ENCODE results near the gene LRRC28.

Gene LRRC28

GRCh38 chr15:99414755-99415731, 163.8 kb downstream of the LRRC28 start:
- H3K27ac ChIP-seq (ENCODE audit: low read length), result no peak overlapping the region
- H3K4me3 ChIP-seq (ENCODE audit: low read length), result no peak overlapping the region
- WGBS (ENCODE audit: insufficient coverage, insufficient read length), result no CpG with 5 or more reads among the region's 25 CpGs
- no peak for DNase-seq (ENCODE audit: low read depth, low spot score)
- H3K9me3 ChIP-seq (ENCODE audit: control insufficient read depth, insufficient read depth, low read length), result no peaks in the 10 kb centered on the region
- H3K27me3 ChIP-seq (ENCODE audit: control insufficient read depth, insufficient read depth, low read length), result no peaks in the 10 kb centered on the region
- no peaks in the 10 kb centered on the region for H3K4me1 ChIP-seq (ENCODE audit: control insufficient read depth, insufficient read depth, low read length)
- no peaks in the 10 kb centered on the region for H3K36me3 ChIP-seq (ENCODE audit: control insufficient read depth, insufficient read depth, low read length)

- Histone ChIP-seq H3K27ac (ENCODE audit: low read length) (no peak overlapping the region), H3K27me3 (ENCODE audit: control insufficient read depth, insufficient read depth, low read length) (no peaks in the 10 kb centered on the region), H3K4me1 (ENCODE audit: control insufficient read depth, insufficient read depth, low read length) (no peaks in the 10 kb centered on the region), H3K9me3 (ENCODE audit: control insufficient read depth, insufficient read depth, low read length) (no peaks in the 10 kb centered on the region), H3K36me3 (ENCODE audit: control insufficient read depth, insufficient read depth, low read length) (no peaks in the 10 kb centered on the region), H3K4me3 (ENCODE audit: low read length) (no peak overlapping the region)
- no CpG with 5 or more reads among the region's 19 CpGs for WGBS (ENCODE audit: insufficient coverage, insufficient read length)
- DNase-seq (ENCODE audit: low read depth, low spot score), result no peak
Measured at GRCh38 chr15:99416191-99417188, 165.2 kb downstream of the LRRC28 start.

GRCh38 chr15:99421172-99421656, 169.9 kb downstream of the LRRC28 start:
- Histone ChIP-seq H3K4me1 (ENCODE audit: control insufficient read depth, insufficient read depth, low read length) (no peaks in the 10 kb centered on the region), H3K27me3 (ENCODE audit: control insufficient read depth, insufficient read depth, low read length) (no peaks in the 10 kb centered on the region), H3K27ac (ENCODE audit: low read length) (no peak overlapping the region), H3K4me3 (ENCODE audit: low read length) (no peak overlapping the region), H3K36me3 (ENCODE audit: control insufficient read depth, insufficient read depth, low read length) (no peaks in the 10 kb centered on the region), H3K9me3 (ENCODE audit: control insufficient read depth, insufficient read depth, low read length) (no peaks in the 10 kb centered on the region)
- WGBS (ENCODE audit: insufficient coverage, insufficient read length), result no CpG with 5 or more reads among the region's 6 CpGs
- no peak for DNase-seq (ENCODE audit: low read depth, low spot score)

- H3K9me3 ChIP-seq (ENCODE audit: control insufficient read depth, insufficient read depth, low read length), result no peaks in the 10 kb centered on the region
- no peak overlapping the region for H3K27ac ChIP-seq (ENCODE audit: low read length)
- H3K4me1 ChIP-seq (ENCODE audit: control insufficient read depth, insufficient read depth, low read length), result no peaks in the 10 kb centered on the region
- DNase-seq (ENCODE audit: low read depth, low spot score), result no peak
- H3K27me3 ChIP-seq (ENCODE audit: control insufficient read depth, insufficient read depth, low read length), result no peaks in the 10 kb centered on the region
- WGBS (ENCODE audit: insufficient coverage, insufficient read length), result no CpG with 5 or more reads among the region's 1 CpG
- H3K36me3 ChIP-seq (ENCODE audit: control insufficient read depth, insufficient read depth, low read length), result no peaks in the 10 kb centered on the region
- no peak overlapping the region for H3K4me3 ChIP-seq (ENCODE audit: low read length)
Measured at GRCh38 chr15:99421758-99422157, 170.5 kb downstream of the LRRC28 start.

- Histone ChIP-seq H3K9me3 (ENCODE audit: control insufficient read depth, insufficient read depth, low read length) (no peaks in the 10 kb centered on the region), H3K27ac (ENCODE audit: low read length) (no peak overlapping the region), H3K27me3 (ENCODE audit: control insufficient read depth, insufficient read depth, low read length) (no peaks in the 10 kb centered on the region), H3K36me3 (ENCODE audit: control insufficient read depth, insufficient read depth, low read length) (no peaks in the 10 kb centered on the region), H3K4me1 (ENCODE audit: control insufficient read depth, insufficient read depth, low read length) (no peaks in the 10 kb centered on the region), H3K4me3 (ENCODE audit: low read length) (no peak overlapping the region)
- DNase-seq (ENCODE audit: low read depth, low spot score), result no peak
- WGBS (ENCODE audit: insufficient coverage, insufficient read length), result no CpG with 5 or more reads among the region's 16 CpGs
Measured at GRCh38 chr15:99423186-99424130, 172.2 kb downstream of the LRRC28 start.

GRCh38 chr15:99424131-99424571, 172.9 kb downstream of the LRRC28 start:
- no peaks in the 10 kb centered on the region for H3K4me1 ChIP-seq (ENCODE audit: control insufficient read depth, insufficient read depth, low read length)
- H3K9me3 ChIP-seq (ENCODE audit: control insufficient read depth, insufficient read depth, low read length), result no peaks in the 10 kb centered on the region
- H3K4me3 ChIP-seq (ENCODE audit: low read length), result no peak overlapping the region
- WGBS (ENCODE audit: insufficient coverage, insufficient read length), result no CpG with 5 or more reads among the region's 10 CpGs
- no peak overlapping the region for H3K27ac ChIP-seq (ENCODE audit: low read length)
- H3K27me3 ChIP-seq (ENCODE audit: control insufficient read depth, insufficient read depth, low read length), result no peaks in the 10 kb centered on the region
- no peak for DNase-seq (ENCODE audit: low read depth, low spot score)
- H3K36me3 ChIP-seq (ENCODE audit: control insufficient read depth, insufficient read depth, low read length), result no peaks in the 10 kb centered on the region

- DNase-seq (ENCODE audit: low read depth, low spot score), result no peak
- Histone ChIP-seq H3K27me3 (ENCODE audit: control insufficient read depth, insufficient read depth, low read length) (no peaks in the 10 kb centered on the region), H3K36me3 (ENCODE audit: control insufficient read depth, insufficient read depth, low read length) (no peaks in the 10 kb centered on the region), H3K27ac (ENCODE audit: low read length) (no peak overlapping the region), H3K4me3 (ENCODE audit: low read length) (no peak overlapping the region), H3K4me1 (ENCODE audit: control insufficient read depth, insufficient read depth, low read length) (no peaks in the 10 kb centered on the region), H3K9me3 (ENCODE audit: control insufficient read depth, insufficient read depth, low read length) (no peaks in the 10 kb centered on the region)
- WGBS (ENCODE audit: insufficient coverage, insufficient read length), result no CpG with 5 or more reads among the region's 16 CpGs
Measured at GRCh38 chr15:99424978-99425656, 173.8 kb downstream of the LRRC28 start.

GRCh38 chr15:99425657-99426301, 174.5 kb downstream of the LRRC28 start:
- no peaks in the 10 kb centered on the region for H3K27me3 ChIP-seq (ENCODE audit: control insufficient read depth, insufficient read depth, low read length)
- H3K4me3 ChIP-seq (ENCODE audit: low read length), result no peak overlapping the region
- no peak for DNase-seq (ENCODE audit: low read depth, low spot score)
- WGBS (ENCODE audit: insufficient coverage, insufficient read length), result no CpG with 5 or more reads among the region's 19 CpGs
- no peaks in the 10 kb centered on the region for H3K9me3 ChIP-seq (ENCODE audit: control insufficient read depth, insufficient read depth, low read length)
- no peaks in the 10 kb centered on the region for H3K4me1 ChIP-seq (ENCODE audit: control insufficient read depth, insufficient read depth, low read length)
- no peaks in the 10 kb centered on the region for H3K36me3 ChIP-seq (ENCODE audit: control insufficient read depth, insufficient read depth, low read length)
- no peak overlapping the region for H3K27ac ChIP-seq (ENCODE audit: low read length)

Data from iPS DF 6.9 (cell line).